NCI-H128 (cell line): ENCODE measurements around the gene TOPORS.
"Not testable (repeated sequence)": the region's sequence is repeated elsewhere in the genome, so short reads cannot be mapped to it uniquely, and the experiment has no call there.

ENCODE experiments used
- DNase-seq: peaks from one replicate; lab custom pipeline; 2025; ENCODE audit not compliant: unreplicated experiment; lab: John Stamatoyannopoulos, UW

Gene TOPORS

DNA sequence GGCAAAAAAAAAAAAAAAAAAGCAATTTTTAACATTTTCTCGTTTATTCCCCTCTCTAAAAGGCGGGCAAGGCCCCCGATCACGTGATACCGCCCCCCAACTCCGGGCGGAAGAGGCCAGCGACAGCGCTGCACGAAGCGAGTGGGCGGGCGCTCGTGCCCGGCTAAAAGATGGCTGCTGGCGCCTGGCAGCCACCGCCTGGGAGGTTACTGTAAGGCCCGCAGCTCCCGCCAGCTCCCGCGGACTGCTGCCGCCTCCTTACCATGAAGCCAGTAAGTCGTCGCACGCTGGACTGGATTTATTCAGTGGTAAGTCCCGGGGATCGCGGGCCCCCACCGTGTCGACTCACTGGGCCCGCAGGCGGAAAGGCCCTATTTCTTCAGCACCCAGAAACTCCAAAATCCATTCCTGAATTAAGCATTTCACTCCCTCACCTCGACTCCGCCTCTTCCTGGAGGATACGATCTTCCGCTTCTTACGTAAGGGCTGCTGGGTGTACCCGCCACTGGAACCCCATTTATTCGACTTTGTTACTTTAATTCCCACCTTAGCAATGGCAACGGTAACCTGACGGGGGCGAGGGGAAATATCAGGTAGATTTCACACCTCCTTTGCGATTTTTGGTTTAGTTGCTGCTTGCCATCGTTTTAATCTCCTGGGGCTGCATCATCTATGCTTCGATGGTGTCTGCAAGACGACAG, at the start of gene TOPORS, which contains the start of gene SMIM27:
TSS of gene TOPORS (minus strand) at position 415 of the 701 bp plus-strand sequence. CDS start at position 265, 150 bp downstream.
TSS of gene SMIM27 (plus strand) at position 156 of the 701 bp plus-strand sequence. CDS start at position 264, 108 bp downstream.
- DNase-seq, result peak; percentile 83

DNA sequence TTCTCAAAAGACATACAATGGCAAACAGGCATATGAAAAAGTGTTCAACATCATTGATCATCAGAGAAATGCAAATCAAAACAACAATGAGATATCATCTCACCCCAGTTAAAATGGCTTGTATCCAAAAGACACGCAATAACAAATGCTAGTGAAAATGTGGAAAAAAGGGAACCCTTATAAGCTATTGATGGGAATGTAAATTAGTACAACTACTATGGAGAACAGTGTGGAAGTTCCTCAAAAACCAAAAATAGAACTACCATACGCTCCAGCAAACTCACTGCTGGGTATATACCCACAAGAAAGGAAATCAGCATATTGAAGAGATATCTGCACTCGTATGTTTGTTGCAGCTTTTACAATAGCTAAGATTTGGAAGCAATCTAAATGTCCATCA, 46.6 kb upstream of the TOPORS start:
- not testable (repeated sequence) for DNase-seq

DNA sequence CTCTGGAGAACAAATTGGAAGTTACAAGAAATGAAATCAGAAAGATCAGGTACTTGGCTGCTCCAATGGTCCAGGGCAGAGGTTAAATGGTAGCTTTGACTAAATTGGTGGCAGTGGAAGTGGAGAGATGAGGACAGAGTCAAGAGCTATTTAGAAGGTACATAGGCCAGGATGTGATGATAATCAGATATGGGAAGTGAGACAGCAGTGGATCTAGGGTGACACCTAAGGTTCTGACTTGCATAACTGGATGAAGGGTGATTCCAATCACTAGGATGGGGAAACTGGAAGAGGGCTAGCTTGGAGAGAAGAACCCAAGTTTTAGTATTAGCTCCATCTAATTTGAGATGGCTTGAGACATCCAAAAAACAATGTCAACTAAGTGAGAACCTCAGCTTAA, 44.5 kb upstream of the TOPORS start:
- no peak for DNase-seq

DNA sequence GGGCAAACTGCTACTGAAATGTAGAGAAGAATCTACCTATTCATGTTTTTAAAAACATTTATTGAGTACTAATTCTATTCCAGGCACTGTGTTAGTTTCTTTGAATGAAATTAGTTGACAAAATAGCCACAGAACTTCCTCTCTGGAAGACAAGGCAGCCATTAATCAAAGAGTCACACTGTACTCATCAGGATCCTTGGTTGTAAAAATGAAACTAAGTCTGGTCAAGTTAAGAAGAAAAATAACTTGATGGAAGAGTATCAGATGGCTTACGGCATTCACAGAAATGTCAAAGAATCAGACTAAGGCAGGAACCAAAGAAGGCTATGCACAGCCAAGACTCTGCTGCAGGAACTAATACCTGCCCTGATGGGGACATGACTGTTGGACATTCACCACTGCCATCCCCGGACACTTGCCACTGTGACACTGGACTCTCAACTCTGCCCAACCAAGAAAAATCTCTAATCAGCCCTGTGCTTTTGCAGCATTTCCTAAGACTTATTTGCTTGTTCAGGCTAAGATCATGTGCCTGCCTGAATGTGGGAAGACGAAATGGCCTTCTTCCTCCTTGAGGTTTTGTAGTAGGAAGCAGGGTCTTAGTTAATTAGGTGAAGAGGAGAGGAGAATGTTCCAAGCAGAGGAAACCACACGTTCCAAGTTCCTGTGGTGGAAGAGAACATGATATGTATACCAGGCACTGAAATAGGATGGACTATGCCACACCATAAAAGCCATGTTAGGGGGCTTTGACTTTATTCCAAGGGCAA, 43.9 kb upstream of the TOPORS start:
- DNase-seq, result no peak

DNA sequence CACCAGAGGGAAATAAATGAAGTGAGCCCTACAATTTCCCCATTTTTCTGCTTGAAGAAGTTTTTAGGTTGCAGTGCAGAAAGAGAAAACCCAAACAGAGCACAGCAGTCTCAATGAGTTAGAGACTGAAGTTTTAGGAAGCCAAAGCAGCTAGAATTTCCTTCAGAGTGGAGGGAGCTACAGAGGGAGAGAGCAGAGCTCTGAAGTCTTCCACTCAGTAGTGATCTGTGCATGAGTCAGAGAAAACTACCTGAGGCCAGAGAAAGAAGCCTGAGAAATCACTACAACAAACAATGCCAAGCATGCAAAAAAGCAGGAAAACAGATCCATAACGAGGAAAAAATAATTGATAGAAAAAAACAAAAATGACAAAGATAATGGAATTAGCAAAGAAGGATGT, 38.5 kb upstream of the TOPORS start:
- no peak for DNase-seq

DNA sequence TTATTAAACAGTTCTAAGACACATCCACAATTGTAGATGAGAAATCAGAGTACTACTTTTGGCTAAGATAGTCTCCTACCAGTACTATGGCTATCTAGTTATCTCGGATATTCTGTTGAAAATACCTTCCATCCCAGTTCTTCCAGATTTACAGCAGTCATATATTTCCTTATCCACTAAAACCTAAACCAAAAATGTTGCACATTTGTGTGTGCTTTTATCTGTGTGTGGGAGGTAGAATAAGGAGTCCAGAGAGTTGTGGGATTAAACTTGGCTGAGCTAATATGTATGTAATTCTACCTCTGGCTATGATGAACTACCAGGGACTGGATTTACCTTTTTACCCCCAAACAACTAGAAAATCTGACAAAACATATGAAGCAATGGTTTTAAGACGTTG, 38.1 kb upstream of the TOPORS start:
- no peak for DNase-seq

DNA sequence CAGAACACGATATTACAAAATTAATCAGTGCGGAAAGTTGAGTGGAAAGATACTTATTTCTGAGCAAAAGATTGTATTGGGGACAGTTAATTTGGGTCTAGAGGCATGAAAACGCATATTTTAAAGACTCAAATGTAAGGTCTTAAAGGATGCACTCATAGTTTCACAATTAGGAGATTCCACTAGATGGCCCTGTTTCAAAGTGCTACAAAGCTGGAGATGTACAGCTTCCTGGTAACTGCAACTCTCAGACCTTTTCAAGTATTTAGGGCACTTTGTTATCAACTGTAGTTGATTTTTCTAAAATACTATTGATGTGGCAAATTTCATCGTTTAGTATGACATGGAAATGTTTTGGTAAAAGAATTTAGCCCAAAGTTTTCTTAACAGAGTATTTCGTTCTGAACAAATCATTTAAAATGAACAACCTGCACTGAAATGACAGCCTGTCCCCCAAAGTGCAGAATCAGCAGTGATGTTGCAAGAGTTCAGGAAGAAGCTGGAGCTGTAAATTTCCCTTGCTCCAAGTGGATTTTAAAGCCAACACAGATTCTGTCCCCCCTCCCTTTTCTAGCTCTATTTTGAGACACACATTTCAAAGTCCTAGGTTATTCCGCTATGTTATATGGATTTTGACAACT, 36.8 kb upstream of the TOPORS start:
- no peak for DNase-seq

DNA sequence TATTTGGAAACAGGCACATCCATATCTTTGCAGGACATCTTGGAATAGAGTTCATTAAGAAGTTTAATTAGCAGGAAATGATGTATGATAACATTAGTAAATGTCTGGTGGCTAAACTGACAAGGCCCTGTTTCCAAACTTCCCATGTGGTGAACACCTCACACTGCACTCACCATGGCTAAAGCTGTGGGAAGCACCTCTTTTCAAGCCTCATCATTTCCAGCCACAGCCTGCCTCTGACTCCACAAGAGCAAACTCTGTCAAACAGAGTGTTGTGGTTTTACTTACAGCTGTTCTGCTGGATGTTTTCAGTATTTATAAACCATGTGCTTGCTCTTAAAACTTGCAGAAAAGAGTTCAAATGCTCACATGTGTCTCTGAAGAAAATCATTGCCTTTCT, 35.5 kb upstream of the TOPORS start:
- no peak for DNase-seq

DNA sequence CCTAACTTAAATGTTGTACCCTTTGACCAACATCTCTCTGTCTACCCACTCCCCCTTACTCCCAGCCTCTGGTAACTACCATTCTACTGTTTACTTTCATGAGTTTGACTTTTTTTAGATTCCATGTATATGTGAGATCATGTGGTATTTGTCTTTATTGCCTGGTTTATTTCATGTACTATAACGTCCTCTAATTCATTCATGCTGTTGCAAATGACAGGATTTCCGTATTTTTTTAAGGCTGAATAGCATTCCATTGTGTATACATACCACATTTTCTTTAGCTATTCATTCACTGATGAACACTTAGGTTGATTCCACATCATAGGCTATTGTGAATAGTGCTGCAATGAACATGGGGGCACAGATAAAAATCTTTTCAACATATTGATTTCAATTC, 32.4 kb upstream of the TOPORS start:
- no peak for DNase-seq

DNA sequence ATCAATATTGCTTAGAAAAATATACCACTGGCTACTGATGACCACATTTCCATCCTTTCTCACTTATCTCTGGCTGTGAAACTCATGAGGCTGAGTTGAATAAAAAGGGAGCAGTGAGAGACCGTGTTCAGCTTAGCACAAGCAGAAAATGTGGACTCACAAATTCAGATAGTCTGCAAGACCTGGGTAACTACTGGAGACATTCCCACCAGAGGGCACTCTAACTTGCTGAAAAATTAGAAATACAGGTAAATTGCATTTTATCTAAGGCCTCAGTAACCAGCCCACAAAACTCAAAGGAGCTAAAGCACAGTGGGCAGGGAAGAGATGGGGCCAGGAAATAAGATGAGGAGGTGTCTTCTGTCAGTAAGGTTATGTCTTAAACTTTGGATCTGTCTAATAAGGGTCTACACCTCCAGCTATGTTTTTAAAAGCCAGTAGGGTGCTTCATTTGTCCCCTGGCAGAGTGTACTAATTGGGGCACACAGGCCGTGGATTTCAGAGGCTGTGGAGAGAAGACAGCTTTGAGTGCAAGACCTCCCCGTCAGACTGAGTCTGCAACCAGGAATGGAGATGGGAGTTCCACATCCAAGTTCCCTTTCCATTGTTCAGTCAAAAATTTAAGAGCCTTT, 29.2 kb upstream of the TOPORS start:
- DNase-seq, result peak; percentile 27

DNA sequence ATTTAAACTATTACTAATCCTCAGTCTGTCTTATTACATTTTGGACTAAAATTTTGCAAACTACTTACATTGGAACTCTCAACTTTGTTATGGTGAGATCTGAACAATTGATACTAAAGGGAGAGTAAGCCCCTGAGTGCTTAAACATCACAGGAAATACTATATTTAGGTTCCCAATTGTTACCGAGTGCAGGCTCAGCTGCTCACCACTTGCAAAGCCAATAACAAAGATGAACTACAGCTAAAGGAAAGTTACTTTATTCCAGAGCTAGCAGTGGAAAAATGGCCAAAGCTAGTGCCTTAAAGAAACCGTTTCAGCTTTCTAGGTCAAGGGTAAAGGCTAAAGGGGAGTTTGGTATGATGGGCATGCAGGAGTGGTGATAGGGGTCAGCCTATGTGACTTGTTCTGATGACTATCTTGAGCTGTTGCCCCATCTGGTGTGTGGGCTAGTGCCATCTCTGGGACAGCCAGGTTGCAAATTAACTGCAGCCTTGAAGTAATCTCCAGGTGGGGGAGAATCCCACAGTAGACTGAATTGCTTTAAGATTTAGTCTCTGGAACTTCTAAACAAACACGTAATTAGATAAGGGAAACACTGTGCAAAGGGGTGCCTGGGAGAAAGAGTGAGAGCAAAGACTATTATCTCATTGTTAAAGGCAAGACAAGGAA, 28.4 kb upstream of the TOPORS start:
- DNase-seq, result no peak

DNA sequence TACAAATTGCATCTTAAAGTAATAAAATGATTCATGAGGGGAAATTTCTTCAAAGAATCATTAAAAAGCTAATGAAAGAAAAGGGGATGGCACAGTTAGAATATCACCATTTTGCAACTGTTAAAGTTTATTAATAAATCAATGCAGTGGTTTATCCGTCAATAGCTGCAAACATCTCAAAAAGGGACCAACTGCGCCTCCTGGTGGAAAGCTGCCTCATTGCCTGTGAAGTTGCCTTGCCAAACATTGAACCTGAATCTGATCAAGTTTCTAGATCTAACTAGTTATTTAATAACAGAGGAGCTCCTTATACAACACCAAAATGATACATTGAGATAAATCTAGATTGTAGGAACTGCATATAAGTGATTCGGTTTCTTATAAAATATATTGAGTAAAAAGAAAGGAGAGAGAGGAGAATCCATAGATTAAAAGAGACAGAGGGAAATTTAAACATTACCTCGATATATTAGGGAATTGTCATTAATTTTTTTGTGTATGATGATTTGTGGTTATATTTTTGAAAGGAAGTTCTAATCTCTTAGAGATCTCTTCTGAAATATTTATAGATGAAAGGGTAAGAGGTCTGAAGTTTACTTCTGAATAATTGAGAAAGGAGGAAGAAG, 27.4 kb upstream of the TOPORS start:
- DNase-seq, result peak; percentile 40

DNA sequence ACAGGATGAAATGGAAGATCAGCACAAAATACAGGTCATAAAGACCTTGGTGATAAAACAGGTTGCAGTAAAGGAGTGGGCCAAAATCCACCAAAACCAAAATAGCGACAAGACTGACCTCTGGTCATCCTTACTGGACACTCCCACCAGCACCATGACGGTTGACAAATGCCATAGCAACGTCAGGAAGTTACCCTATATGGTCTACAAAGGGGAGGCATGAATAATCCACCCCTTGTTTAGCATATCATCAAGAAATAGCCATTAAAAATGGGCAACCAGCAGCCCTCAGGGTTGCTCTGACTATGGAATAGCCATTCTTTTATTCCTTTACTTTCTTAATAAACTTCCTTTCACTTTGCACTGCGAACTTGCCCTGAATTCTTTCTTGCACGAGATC, 26.6 kb upstream of the TOPORS start:
- DNase-seq, result no peak

DNA sequence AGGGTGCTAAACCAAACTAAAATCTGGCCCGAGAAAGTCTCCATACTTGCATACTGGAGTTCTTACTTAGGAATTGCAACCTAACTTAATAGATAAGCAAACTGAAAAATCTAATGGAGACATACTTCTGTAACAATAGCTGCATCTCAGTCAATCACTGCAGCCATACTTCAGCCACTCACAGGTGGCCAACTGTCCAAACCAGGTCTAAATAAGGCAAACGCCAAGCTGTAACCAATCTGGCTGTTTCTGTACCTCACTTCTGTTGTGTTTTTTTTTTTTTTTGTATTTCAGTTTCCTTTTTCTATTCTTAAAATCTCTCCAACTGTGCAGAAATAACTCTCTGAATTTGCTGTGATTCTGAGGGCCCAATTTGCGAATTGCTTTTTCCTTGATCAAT, 24.9 kb upstream of the TOPORS start:
- DNase-seq, result no peak

DNA sequence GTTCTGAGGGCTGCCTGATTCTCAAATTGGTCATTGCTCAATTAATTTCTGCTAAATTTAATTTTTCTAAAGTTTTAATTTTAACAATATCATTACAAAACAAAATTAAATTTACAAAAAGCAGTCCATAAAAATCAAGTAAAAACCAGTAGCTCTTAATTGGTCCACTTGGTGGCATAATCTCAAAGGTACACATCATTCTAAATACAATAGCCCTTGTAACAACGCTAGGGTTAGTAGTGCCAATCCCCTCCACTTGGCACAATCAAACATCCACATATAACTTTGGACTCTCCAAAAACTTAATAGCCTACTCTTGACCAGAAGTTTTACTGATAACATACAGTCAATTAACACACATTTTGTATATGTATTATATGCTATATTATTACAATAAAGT, 22.5 kb upstream of the TOPORS start:
- DNase-seq, result no peak

DNA sequence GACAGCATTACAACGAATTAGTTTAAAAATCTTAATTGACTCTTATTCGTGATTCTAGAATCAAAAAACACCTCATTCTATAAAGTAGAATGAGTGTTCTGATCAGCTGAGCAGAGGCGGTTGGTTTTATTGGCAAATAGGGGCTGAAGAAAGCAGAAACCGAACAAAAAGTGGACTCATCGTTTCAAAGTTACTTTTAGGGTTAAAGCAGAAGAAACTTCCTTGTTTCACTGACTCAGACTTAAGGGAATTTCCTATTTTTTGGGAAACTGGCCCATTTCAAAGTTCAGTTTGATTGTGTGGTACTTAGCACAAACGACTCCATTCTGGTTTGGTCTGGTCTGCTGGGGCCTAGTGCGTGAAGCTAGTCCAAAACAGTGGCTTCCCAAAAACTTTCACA, 21.4 kb upstream of the TOPORS start:
- DNase-seq, result no peak

DNA sequence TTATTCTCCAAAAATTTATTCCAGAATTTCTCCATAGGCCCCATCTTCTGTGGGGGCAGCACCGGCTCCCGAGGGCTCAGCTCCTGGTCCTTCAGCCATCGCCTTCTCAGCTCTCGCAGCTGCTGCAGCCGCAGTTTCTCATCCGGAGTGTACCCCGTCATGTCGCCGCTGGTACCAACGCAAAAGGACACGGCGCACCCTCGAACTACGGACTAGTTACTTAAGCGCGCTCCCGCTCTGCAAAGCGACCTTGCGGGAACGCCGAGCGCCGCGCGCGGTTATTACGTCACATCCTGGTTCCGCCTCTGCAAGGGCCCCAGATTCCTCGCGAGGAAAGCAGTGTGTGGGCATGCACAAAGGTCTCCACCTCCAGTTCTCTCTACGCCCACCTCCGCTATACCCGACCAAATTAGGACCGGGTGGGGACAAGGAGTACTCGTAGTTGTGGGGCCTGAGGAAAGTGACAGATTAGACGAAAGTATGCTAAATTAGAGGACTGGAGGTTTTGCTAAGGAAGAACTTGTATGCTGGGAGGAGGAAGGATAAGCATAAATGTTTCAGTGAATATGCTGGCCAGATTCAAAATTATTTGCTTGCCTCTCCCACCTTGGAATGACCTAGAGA, 20.6 kb upstream of the TOPORS start, which contains the start of gene NDUFB6:
TSS of gene NDUFB6 (minus strand) at position 260 of the 624 bp plus-strand sequence. CDS start at position 161, 99 bp downstream.
- DNase-seq, result peak; percentile 79

DNA sequence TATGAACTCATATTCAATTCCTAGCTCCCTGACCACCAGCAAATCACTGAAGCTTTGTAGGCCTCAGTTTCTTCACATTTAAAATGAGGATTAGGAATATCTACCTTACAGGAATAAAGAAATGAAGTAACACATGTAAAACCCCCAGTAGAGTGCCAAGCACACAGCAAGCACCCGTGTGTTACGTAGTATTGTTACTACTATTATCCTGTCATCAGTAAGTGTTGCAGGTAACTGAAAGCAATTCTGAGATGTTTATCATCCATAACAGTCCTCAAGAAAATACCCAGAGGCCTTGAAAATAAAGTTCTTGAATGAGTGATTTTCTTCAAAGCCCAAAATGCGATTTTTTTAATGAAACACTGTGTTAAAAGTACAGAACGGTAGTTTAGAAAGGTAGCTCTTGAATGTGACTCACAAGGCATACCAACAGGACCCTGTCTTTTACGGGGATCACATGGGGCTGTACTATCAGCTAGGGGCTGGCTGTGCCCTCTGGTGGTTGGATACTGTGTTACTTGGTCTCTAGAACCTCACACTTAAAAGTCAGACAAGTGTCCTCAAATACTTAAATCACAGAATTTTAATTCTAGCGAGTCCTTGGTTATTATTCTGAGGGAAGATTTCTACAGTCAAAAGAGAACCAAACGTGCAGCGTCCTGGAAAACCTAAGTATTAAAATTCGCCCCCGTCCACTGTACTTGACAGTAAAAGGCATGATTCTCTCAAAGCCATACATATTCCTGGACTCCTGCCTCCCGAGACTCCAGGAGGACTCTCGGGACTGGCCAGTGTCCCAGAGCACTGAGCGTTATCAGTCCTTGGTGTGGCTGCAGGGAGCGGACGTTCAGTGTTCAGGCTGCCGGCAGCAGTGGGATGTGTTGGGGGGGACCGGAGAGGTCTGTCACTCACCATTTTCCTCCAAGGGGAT, 19.8 kb upstream of the TOPORS start:
- DNase-seq, result peak; percentile 12

DNA sequence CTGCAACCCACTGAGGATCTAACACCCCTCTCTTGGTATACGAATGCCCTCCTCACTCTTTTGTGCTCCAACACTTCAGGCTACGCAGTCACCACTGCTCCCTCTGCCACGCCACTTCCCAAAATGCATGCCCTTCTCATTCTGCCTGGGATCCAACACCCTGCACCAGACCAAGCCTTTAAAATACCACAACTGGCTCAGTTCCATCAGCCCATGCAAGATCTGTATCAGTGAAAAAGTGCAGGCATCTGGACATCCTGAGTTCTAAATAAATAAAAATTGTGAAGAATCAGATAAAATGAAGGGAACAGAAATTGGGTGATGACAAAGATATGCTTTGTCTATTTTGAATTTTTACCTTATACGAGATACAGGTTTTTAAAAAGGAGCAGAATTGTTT, 17.9 kb upstream of the TOPORS start:
- DNase-seq, result no peak
